Spinal cord (tissue), 10 donors: ENCODE data around the gene ICAM4. TPM values are rescaled to one million over a fixed set of nuclear protein-coding genes. Genes with fewer than 3 reads are reported as not detected.
"Not testable (repeated sequence)": the region's sequence is repeated elsewhere in the genome, so short reads cannot be mapped to it uniquely, and the experiment has no call there.

Source experiments
- DNase-seq, 6 donors: peaks; one replicate each; pipeline versions ENCODE4 v3.0.0 to v3.0.0-alpha.2; 2013 to 2015; ENCODE audit warnings: low spot score in 6 of 6, low read depth in 4 of 6
- H3K27ac ChIP-seq: one replicate; pipeline ENCODE4 v1.5.1; 2013; ENCODE audit warnings: low read depth, low read length, control low read depth
- H3K27me3 ChIP-seq: one replicate; pipeline ENCODE4 v1.6.1; 2013; ENCODE audit warnings: low read length; ENCODE audit not compliant: control insufficient read depth, insufficient read depth
- H3K36me3 ChIP-seq: one replicate; pipeline ENCODE4 v1.6.1; 2013; ENCODE audit warnings: low read length; ENCODE audit not compliant: control insufficient read depth, insufficient read depth
- H3K4me1 ChIP-seq: one replicate; pipeline ENCODE4 v1.6.1; 2013; ENCODE audit warnings: low read length; ENCODE audit not compliant: control insufficient read depth, insufficient read depth
- H3K4me3 ChIP-seq: one replicate; pipeline ENCODE4 v1.5.1; 2013; ENCODE audit warnings: low read depth, low read length, control low read depth
- H3K9me3 ChIP-seq: one replicate; pipeline ENCODE4 v1.6.1; 2013; ENCODE audit warnings: low read length; ENCODE audit not compliant: control insufficient read depth, insufficient read depth
- WGBS: methylation state at CpG from one replicate; pipeline ENCODE4 v1.1.5; 2013; ENCODE audit warnings: missing lambda C conversion rate; ENCODE audit not compliant: insufficient coverage; 5-methylcytosine and 5-hydroxymethylcytosine counted together
- polyA plus RNA-seq, 2 donors: library from polyadenylated mRNA; unstranded; fragments of 120-200 nt; gene quantifications; one replicate each; pipeline ENCODE4 v1.2.1, GENCODE V29; 2013; ENCODE audit not compliant: insufficient read length in 2 of 2
- total RNA-seq, 2 donors: library from RNA; depleted of rRNA in 1 of 2; stranded (reverse); fragments of 120-200 nt in 1 of 2; fragments of >200 nt in 1 of 2; gene quantifications; one replicate each; pipeline versions ENCODE4 v1.2.3 to v1.2.4, GENCODE V29; 2013 to 2014
- donor health status: healthy.

Gene ICAM4
- total and polyA plus RNA-seq, 4 donors = 0.42 to 1.8 (median 1.1) TPM; not detected in 1

DNA sequence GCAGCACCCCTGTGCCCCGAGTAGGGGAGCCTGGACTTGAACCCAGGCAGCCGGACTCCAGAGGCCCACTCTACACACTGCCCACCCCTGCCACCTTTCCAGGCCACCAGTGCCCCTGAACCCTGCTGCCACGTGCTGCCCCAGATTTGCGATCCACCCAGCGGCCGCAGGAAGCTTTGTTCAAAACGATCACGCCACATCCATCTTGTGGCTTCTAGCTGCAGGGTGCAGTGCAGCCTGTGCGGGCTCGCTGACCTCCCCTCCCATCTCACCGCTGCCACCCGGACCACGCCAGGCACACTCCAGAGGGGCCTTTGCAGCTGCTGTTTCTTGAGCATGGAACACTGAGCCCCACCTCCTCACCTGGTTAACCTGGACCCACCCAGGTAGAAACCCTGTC, 42.8 kb downstream of the ICAM4 start:
- no peak for DNase-seq
- Histone ChIP-seq H3K27me3 (no peaks in the 10 kb centered on the region), H3K36me3 (peaks cover 67% of the 10 kb centered on the region), H3K4me1 (peaks cover 25% of the 10 kb centered on the region), H3K27ac (no peak overlapping the region), H3K4me3 (no peak overlapping the region), H3K9me3 (no peaks in the 10 kb centered on the region)
- WGBS = 94% methylated on average over 13 of the region's 13 CpGs

DNA sequence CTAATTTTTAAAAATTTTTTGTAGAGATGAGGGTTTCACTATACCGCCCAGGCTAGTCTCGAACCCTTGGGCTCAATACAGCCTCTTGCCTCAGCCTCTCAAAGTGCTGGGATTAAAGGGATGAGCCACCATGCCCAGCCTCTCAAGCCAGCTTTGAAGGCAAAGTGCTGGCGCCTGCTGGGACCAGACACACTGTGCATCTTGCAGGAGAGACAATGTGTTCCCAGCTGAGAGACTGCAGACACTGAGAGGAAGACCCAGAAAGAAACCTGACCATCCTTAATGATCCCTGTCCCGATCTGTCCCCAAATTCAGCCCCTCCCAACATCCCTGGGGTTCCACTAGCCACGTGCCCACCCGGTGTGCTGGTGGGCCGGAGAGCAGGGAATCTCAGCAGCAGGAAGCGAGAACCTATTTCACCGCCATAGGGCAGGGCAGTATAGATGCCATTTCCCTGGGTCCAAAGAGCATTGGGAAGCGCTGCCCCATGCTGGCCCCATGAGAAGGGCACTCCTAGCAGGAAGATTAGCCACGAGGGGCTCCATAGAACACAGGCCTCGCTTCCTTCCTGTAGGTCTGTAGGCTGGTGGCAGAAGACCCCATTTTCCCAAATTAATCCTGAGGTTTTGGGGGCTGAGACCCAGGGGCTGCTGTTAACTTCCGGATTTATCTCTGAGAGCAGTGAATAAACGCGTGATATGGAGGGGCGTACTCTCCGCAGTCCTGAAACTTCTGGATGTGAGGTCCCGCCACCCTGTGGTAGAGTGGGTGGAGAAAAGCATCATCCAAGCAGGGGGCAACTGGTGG, 45.6 kb downstream of the ICAM4 start:
- H3K9me3 ChIP-seq = no peaks in the 10 kb centered on the region

DNA sequence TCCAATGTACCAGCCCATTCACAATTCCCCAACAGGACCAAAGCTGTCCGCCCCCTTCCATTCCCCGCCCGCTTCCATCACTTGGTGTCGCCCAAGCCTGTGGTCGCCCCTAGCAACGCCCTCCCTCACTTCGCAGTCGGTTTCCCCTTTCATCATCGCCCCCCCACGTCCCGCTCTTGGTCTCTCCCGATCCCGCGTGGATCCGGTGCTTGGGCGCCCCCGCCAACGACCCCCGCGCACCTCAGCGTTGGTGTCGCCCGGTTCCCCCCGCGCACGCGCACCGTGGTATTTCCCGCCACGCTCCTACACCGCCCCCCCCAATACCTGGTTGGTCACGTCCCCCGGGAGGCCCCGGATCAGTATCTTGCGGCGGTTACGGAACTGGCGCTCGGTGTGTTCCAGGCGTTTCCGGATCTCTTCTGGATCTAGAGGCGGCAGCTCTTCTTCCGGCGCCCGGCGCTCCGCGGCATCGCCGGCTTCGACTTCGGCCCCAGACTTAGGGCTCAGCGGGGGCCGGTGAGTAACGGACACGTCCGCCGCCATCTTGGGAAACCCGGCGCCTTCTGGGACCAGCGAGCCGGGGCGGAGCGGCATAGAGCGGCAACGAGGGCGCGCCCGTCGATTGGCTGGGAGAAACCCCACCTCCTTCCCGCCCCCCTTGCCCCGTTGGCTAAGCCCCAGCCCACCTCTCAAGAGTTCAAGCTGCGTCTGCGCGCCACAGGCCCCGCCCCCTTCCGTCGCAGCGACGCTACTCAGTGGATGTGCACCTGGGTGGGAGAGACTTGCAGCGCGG, 46.4 kb downstream of the ICAM4 start, which contains the start of gene RAVER1:
Gene RAVER1 (minus strand): TSS at position 565 of the 793 bp plus-strand sequence. CDS start 22 bp downstream, at position 543.
- Histone ChIP-seq H3K36me3 (peaks cover 32% of the 10 kb centered on the region), H3K9me3 (no peaks in the 10 kb centered on the region), H3K27me3 (no peaks in the 10 kb centered on the region), H3K27ac (peak within 1 kb of the TSS; percentile 99), H3K4me3 (peak within 1 kb of the TSS; percentile 99), H3K4me1 (peaks cover 38% of the 10 kb centered on the region)
- DNase-seq = peak; percentile 91 to 99 (median 97)
- under 1% methylated on average over 75 of the region's 82 CpGs for WGBS

More for the DNA sequence above, 45.6 kb downstream of the ICAM4 start:
- H3K4me1 ChIP-seq = peaks cover 38% of the 10 kb centered on the region
- peaks cover 40% of the 10 kb centered on the region for H3K36me3 ChIP-seq
- DNase-seq = no peak
- WGBS = 31% methylated on average over 17 of the region's 18 CpGs
- H3K27ac ChIP-seq = peak overlapping the region; percentile 99
- H3K4me3 ChIP-seq = peak overlapping the region; percentile 99
- H3K27me3 ChIP-seq = no peaks in the 10 kb centered on the region

DNA sequence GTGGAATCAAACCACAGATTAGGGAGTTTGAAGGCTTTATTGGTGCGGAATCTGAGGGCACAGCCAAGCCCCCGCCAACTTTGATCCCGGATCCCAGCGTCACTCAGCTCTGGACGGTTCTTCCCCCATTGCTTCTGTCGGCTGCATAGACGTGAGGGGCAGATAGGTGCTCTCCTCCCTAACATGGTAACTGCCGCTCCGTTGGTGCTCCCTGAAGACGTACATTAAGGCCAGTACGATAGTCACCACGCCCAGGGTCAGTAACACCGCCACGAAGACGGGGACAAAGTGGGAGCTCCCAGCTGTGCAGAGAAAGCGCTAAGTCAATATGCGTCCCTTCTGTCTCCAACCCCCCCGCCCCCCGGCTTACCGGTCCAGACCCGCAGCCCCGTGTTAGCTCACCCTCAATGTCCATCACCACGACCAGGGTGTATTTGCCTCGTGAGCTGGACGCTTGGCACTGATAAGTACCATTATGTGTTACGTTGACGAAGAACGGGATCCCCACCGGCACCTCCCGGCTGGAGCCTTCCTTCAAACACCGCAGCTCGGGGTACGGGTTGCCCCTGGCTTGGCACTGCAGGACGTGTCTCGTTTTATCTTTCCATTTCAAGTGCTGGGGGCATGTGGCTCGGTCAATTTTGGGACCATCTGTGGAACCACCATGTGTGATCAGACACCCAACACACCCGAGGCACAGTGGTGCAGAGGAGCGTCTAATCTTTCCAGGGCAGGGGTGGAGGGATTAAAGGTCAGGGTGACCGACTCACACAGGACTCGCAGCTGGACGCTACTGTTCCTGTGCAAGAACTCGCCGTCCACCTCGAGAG, 47.2 kb downstream of the ICAM4 start:
- Histone ChIP-seq H3K4me3 (peak overlapping the region; percentile 99), H3K4me1 (peaks cover 38% of the 10 kb centered on the region), H3K27me3 (no peaks in the 10 kb centered on the region), H3K27ac (peak overlapping the region; percentile 99), H3K36me3 (peaks cover 24% of the 10 kb centered on the region), H3K9me3 (no peaks in the 10 kb centered on the region)
- no peak for DNase-seq
- 5% methylated on average over 43 of the region's 44 CpGs for WGBS

GRCh38 chr19:10334588-10335351, 48.0 kb downstream of the ICAM4 start:
- H3K4me1 ChIP-seq = peaks cover 38% of the 10 kb centered on the region
- WGBS = 3% methylated on average over 59 of the region's 59 CpGs
- peak overlapping the region; percentile 99 for H3K4me3 ChIP-seq
- DNase-seq = peak in 4 of 6 donors; percentile 35 to 88 (median 62)
- no peaks in the 10 kb centered on the region for H3K9me3 ChIP-seq
- H3K27ac ChIP-seq = peak overlapping the region; percentile 67
- H3K27me3 ChIP-seq = no peaks in the 10 kb centered on the region
- H3K36me3 ChIP-seq = peaks cover 19% of the 10 kb centered on the region

- Histone ChIP-seq H3K9me3 (no peaks in the 10 kb centered on the region), H3K27me3 (no peaks in the 10 kb centered on the region), H3K36me3 (peaks cover 12% of the 10 kb centered on the region), H3K4me3 (no peak overlapping the region), H3K27ac (peak overlapping the region; percentile 15), H3K4me1 (peaks cover 38% of the 10 kb centered on the region)
- no peak for DNase-seq
- 46% methylated on average over 23 of the region's 26 CpGs for WGBS
These were observed 48.7 kb downstream of the ICAM4 start for GRCh38 chr19:10335352-10335985.

- not testable (repeated sequence) for H3K36me3 ChIP-seq, H3K27me3 ChIP-seq, H3K27ac ChIP-seq, H3K9me3 ChIP-seq, DNase-seq, H3K4me3 ChIP-seq
- peaks cover 34% of the 10 kb centered on the region for H3K4me1 ChIP-seq
- 94% methylated on average over 9 of the region's 9 CpGs for WGBS
These were observed 50.0 kb downstream of the ICAM4 start for GRCh38 chr19:10336725-10337124.
